H9 (cell line): ENCODE data around the gene IPO13. TPM values are rescaled to one million over a fixed set of nuclear protein-coding genes. Genes with fewer than 3 reads are reported as not detected.

Source experiments
- DNase-seq: peaks from one replicate; pipeline ENCODE4 v3.0.0-alpha.2; 2017
- H2AFZ ChIP-seq: one replicate; pipeline ENCODE4 v1.6.1; 2013; ENCODE audit warnings: mild to moderate bottlenecking, low read length, control low read depth, moderate library complexity
- H2AK5ac ChIP-seq: 2 replicates; pipeline ENCODE4 v1.6.1; 2013; ENCODE audit warnings: low read length, control low read depth, mixed read lengths; ENCODE audit not compliant: insufficient read length
- H2BK120ac ChIP-seq: one replicate; pipeline ENCODE4 v1.6.1; 2013; ENCODE audit warnings: low read depth, mild to moderate bottlenecking, low read length, control low read depth, inconsistent platforms; ENCODE audit not compliant: poor library complexity, severe bottlenecking
- H2BK12ac ChIP-seq: 2 replicates; pipeline ENCODE4 v1.6.1; 2013; ENCODE audit warnings: low read length, control low read depth, mixed read lengths, low read depth; ENCODE audit not compliant: insufficient read length
- H2BK15ac ChIP-seq: 2 replicates; pipeline ENCODE4 v1.6.1; 2013; ENCODE audit warnings: low read depth, low read length, control low read depth
- H2BK20ac ChIP-seq: one replicate; pipeline ENCODE4 v1.6.1; 2013; ENCODE audit warnings: low read depth, mild to moderate bottlenecking, low read length, control low read depth, inconsistent platforms; ENCODE audit not compliant: poor library complexity, severe bottlenecking
- H2BK5ac ChIP-seq: 2 replicates; pipeline ENCODE4 v1.6.1; 2013; ENCODE audit warnings: low read length, control low read depth, mixed read lengths; ENCODE audit not compliant: insufficient read length
- H3K14ac ChIP-seq: 2 replicates; pipeline ENCODE4 v1.6.1; 2013; ENCODE audit warnings: low read length, control low read depth; ENCODE audit not compliant: insufficient read depth
- H3K18ac ChIP-seq: 2 replicates; pipeline ENCODE4 v1.6.1; 2013; ENCODE audit warnings: low read depth, mild to moderate bottlenecking, mixed read lengths, low read length, control low read depth; ENCODE audit not compliant: insufficient read length
- H3K23ac ChIP-seq: 2 replicates; pipeline ENCODE4 v1.6.1; 2013; ENCODE audit warnings: low read length, control low read depth, mixed read lengths, low read depth; ENCODE audit not compliant: insufficient read length
- H3K23me2 ChIP-seq: 2 replicates; pipeline ENCODE4 v1.6.1; 2013; ENCODE audit warnings: low read depth, mild to moderate bottlenecking, mixed read lengths, low read length, control low read depth; ENCODE audit not compliant: insufficient read length, poor library complexity, severe bottlenecking
- H3K27ac ChIP-seq: 2 replicates; pipeline ENCODE4 v1.5.1; 2013; ENCODE audit warnings: low read length, control low read depth, mixed read lengths, low read depth; ENCODE audit not compliant: insufficient read length
- H3K27me3 ChIP-seq: 2 replicates; pipeline ENCODE4 v1.6.1; 2013; ENCODE audit warnings: low read length, control low read depth, inconsistent platforms; ENCODE audit not compliant: insufficient read depth
- H3K4ac ChIP-seq: 2 replicates; pipeline ENCODE4 v1.6.1; 2013; ENCODE audit warnings: low read depth, mild to moderate bottlenecking, control low read depth, inconsistent platforms, low read length, moderate library complexity
- H3K4me1 ChIP-seq: 2 replicates; pipeline ENCODE4 v1.6.1; 2013; ENCODE audit warnings: low read length, control low read depth, inconsistent platforms; ENCODE audit not compliant: insufficient read depth
- H3K4me2 ChIP-seq: 2 replicates; pipeline ENCODE4 v1.6.1; 2013; ENCODE audit warnings: low read length, control low read depth, mixed read lengths; ENCODE audit not compliant: insufficient read length, insufficient read depth
- H3K56ac ChIP-seq: 2 replicates; pipeline ENCODE4 v1.6.1; 2013; ENCODE audit warnings: low read depth, mild to moderate bottlenecking, mixed read lengths, low read length, control low read depth; ENCODE audit not compliant: insufficient read length
- H3K79me1 ChIP-seq: 2 replicates; pipeline ENCODE4 v1.6.1; 2013; ENCODE audit warnings: low read depth, mild to moderate bottlenecking, moderate library complexity, low read length, control low read depth, inconsistent platforms; ENCODE audit not compliant: insufficient read depth, poor library complexity, severe bottlenecking
- H3K79me2 ChIP-seq: 2 replicates; pipeline ENCODE4 v1.6.1; 2013; ENCODE audit warnings: low read length, control low read depth, inconsistent platforms; ENCODE audit not compliant: insufficient read depth
- H3K9ac ChIP-seq: 2 replicates; pipeline ENCODE4 v1.6.1; 2013; ENCODE audit warnings: low read length, control low read depth, mixed read lengths; ENCODE audit not compliant: insufficient read length; ENCODE audit errors: extremely low read depth
- H3K9me3 ChIP-seq: one replicate; pipeline ENCODE4 v1.6.1; 2013; ENCODE audit warnings: low read depth, low read length, inconsistent platforms; ENCODE audit not compliant: control insufficient read depth
- H3T11ph ChIP-seq: one replicate; pipeline ENCODE4 v1.6.1; 2013; ENCODE audit warnings: mild to moderate bottlenecking, low read length, control low read depth, inconsistent platforms
- H4K20me1 ChIP-seq: one replicate; pipeline ENCODE4 v1.6.1; 2013; ENCODE audit not compliant: control insufficient read depth, insufficient read length, insufficient read depth
- H4K5ac ChIP-seq: 2 replicates; pipeline ENCODE4 v1.6.1; 2013; ENCODE audit warnings: low read depth, mild to moderate bottlenecking, mixed read lengths, low read length, control low read depth; ENCODE audit not compliant: insufficient read length
- H4K8ac ChIP-seq: replicated peaks from 2 replicates; pipeline ENCODE4 v1.6.1; 2013; ENCODE audit warnings: low read length, control low read depth, mixed read lengths, low read depth; ENCODE audit not compliant: insufficient read length
- H4K91ac ChIP-seq: 2 replicates; pipeline ENCODE4 v1.6.1; 2013; ENCODE audit warnings: low read depth, mild to moderate bottlenecking, moderate library complexity, mixed read lengths, low read length, control low read depth; ENCODE audit not compliant: insufficient read length
- H3K27ac Mint-ChIP-seq, 3 experiments: 2 replicates in 2 of 3; 3 replicates in 1 of 3; pipeline ENCODE4 v1.8.0; 2020 to 2021; ENCODE audit warnings: mixed read lengths in 3 of 3, mild to moderate bottlenecking in 1 of 3, moderate library complexity in 1 of 3
- H3K27me3 Mint-ChIP-seq: 2 replicates; pipeline ENCODE4 v1.8.0; 2021; ENCODE audit warnings: low read depth, mild to moderate bottlenecking, moderate library complexity, mixed read lengths
- H3K36me3 Mint-ChIP-seq, 3 experiments: 2 replicates in 2 of 3; 3 replicates in 1 of 3; pipeline ENCODE4 v1.8.0; 2020 to 2021; ENCODE audit warnings: low read depth in 3 of 3, mixed read lengths in 3 of 3; ENCODE audit not compliant: insufficient read depth in 1 of 3
- H3K4me1 Mint-ChIP-seq, 2 experiments: 2 replicates each; pipeline ENCODE4 v1.8.0; 2020; ENCODE audit warnings: mixed read lengths in 2 of 2
- H3K4me3 Mint-ChIP-seq, 2 experiments: 2 replicates in 1 of 2; 3 replicates in 1 of 2; pipeline ENCODE4 v1.8.0; 2020 to 2021; ENCODE audit warnings: mild to moderate bottlenecking in 2 of 2, mixed read lengths in 2 of 2, moderate library complexity in 1 of 2
- H3K9me3 Mint-ChIP-seq, 2 experiments: 2 replicates in 1 of 2; 3 replicates in 1 of 2; pipeline ENCODE4 v1.8.0; 2020; ENCODE audit warnings: mild to moderate bottlenecking in 2 of 2, mixed read lengths in 2 of 2, moderate library complexity in 1 of 2
- WGBS: extraction: QIAGEN DNeasy Blood & Tissue Kit; methylation state at CpG from one replicate; pipeline ENCODE4 v1.1.7; 2013; ENCODE audit warnings: missing lambda C conversion rate, low lambda C conversion rate, mixed read lengths; ENCODE audit not compliant: insufficient read length; ENCODE audit errors: extremely low coverage; 5-methylcytosine and 5-hydroxymethylcytosine counted together
- total RNA-seq: library from RNA; stranded (reverse); gene quantifications from 2 replicates; pipeline ENCODE4 v1.2.1, GENCODE V29; 2021
- TF ChIP-seq, protein P1 (sequence below): fragments of 200-600 bp; sonication (generic); conservative IDR thresholded peaks from 3 replicates; pipeline ENCODE4 v1.8.0; 2021; ENCODE audit warnings: antibody characterized with exemption, mild to moderate bottlenecking

IPO13 gene
- total RNA-seq, 1 experiment from 2014 or later: 24.5 TPM

DNA sequence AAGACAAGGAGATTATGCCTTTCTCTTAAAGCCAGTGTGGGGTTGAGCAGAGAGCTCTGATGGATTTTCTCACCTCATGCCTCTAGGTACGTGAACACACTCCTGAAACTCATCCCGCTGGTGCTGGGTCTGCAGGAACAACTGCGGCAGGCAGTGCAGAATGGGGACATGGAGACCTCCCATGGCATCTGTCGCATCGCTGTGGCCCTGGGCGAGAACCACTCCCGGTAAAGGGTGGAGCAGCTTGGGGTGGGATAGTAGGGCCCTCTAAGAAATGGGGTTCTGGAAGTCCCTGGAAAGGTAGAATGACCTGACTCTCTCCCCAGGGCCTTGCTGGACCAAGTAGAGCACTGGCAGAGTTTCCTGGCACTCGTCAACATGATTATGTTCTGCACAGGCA, 9.5 kb downstream of the IPO13 start:
- H3K27me3 Mint-ChIP-seq: no peaks in the 10 kb centered on the region
- H2BK20ac ChIP-seq: no peak overlapping the region
- H3K27me3 ChIP-seq: no peaks in the 10 kb centered on the region
- no peaks in the 10 kb centered on the region for H3K79me2 ChIP-seq
- no peak for DNase-seq
- no peak overlapping the region for H2BK120ac ChIP-seq
- no peaks in the 10 kb centered on the region for H3K9me3 Mint-ChIP-seq
- H3K4ac ChIP-seq: no peak overlapping the region
- H4K91ac ChIP-seq: no peak overlapping the region
- no peak overlapping the region for H3K27ac ChIP-seq
- no peak overlapping the region for H2BK5ac ChIP-seq
- H2BK15ac ChIP-seq: no peak overlapping the region
- no peaks in the 10 kb centered on the region for H3K23me2 ChIP-seq
- H3K18ac ChIP-seq: no peak overlapping the region
- no peak overlapping the region for H3K56ac ChIP-seq
- no peak overlapping the region for H3K14ac ChIP-seq
- H3K9ac ChIP-seq: no peak overlapping the region
- peaks cover 1 to 22% (median 16%) of the 10 kb centered on the region in 3 experiments; a peak in 5 of 7 replicates for H3K36me3 Mint-ChIP-seq
- no peaks in the 10 kb centered on the region for H3K79me1 ChIP-seq
- H3K27ac Mint-ChIP-seq: no peak overlapping the region
- H3K4me3 Mint-ChIP-seq: no peak overlapping the region
- no peak overlapping the region for H2AFZ ChIP-seq
- H3T11ph ChIP-seq: no peak overlapping the region
- H2AK5ac ChIP-seq: no peak overlapping the region
- H3K4me1 ChIP-seq: no peaks in the 10 kb centered on the region
- no peak overlapping the region for H4K8ac ChIP-seq
- no peak overlapping the region for H3K23ac ChIP-seq
- no peaks in the 10 kb centered on the region for H4K20me1 ChIP-seq
- no peaks in the 10 kb centered on the region for H3K9me3 ChIP-seq
- H4K5ac ChIP-seq: no peak overlapping the region
- TF ChIP-seq, protein P1, sequence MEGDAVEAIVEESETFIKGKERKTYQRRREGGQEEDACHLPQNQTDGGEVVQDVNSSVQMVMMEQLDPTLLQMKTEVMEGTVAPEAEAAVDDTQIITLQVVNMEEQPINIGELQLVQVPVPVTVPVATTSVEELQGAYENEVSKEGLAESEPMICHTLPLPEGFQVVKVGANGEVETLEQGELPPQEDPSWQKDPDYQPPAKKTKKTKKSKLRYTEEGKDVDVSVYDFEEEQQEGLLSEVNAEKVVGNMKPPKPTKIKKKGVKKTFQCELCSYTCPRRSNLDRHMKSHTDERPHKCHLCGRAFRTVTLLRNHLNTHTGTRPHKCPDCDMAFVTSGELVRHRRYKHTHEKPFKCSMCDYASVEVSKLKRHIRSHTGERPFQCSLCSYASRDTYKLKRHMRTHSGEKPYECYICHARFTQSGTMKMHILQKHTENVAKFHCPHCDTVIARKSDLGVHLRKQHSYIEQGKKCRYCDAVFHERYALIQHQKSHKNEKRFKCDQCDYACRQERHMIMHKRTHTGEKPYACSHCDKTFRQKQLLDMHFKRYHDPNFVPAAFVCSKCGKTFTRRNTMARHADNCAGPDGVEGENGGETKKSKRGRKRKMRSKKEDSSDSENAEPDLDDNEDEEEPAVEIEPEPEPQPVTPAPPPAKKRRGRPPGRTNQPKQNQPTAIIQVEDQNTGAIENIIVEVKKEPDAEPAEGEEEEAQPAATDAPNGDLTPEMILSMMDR: no peak
- WGBS: no CpG with 5 or more reads among the region's 8 CpGs
- no peak overlapping the region for H3K4me2 ChIP-seq
- no peak overlapping the region for H2BK12ac ChIP-seq
- peaks cover 5 to 10% of the 10 kb centered on the region in 2 experiments for H3K4me1 Mint-ChIP-seq
